Colonic mucosa (tissue), 4 donors: Measurements from ENCODE around the gene HIRA. TPM values are rescaled to one million over a fixed set of nuclear protein-coding genes. Genes with fewer than 3 reads are reported as not detected.

Experiments
- DNase-seq: peaks from one replicate; pipeline ENCODE4 v3.0.0-alpha.2; 2020
- H3K27ac ChIP-seq: fragments of 200-600 bp; one replicate; pipeline ENCODE4 v1.8.0; 2021
- H3K27me3 ChIP-seq: fragments of 200-600 bp; one replicate; pipeline ENCODE4 v1.8.0; 2021
- H3K36me3 ChIP-seq: fragments of 200-600 bp; one replicate; pipeline ENCODE4 v1.8.0; 2021
- H3K4me1 ChIP-seq: fragments of 200-600 bp; one replicate; pipeline ENCODE4 v1.8.0; 2021; ENCODE audit warnings: mild to moderate bottlenecking
- H3K4me3 ChIP-seq: fragments of 200-600 bp; one replicate; pipeline ENCODE4 v1.8.0; 2021
- H3K9ac ChIP-seq, 2 donors: one replicate each; pipeline ENCODE4 v1.7.0; 2013; ENCODE audit warnings: control low read depth in 2 of 2, low read depth in 2 of 2, low read length in 2 of 2
- H3K9me3 ChIP-seq: fragments of 200-600 bp; one replicate; pipeline ENCODE4 v1.8.0; 2021
- intact Hi-C: fragments of 100-400 bp; cut with DNase I; formaldehyde crosslinking; loops from one replicate; pipeline ENCODE4 v1.14.1; 2022
- total RNA-seq, 2 donors: library from RNA; stranded (reverse); fragmentation: NEBNext Ultra II Directional in 1 of 2; extraction: Animal tissue kit (Norgen Biotek cat#: 25700) in 1 of 2; gene quantifications; one replicate each; pipeline ENCODE4 v1.2.1, GENCODE V29; 2021
- TF ChIP-seq, protein P1 (sequence below): fragments of 200-600 bp; IDR thresholded peaks from one replicate; pipeline ENCODE4 v1.8.0; 2022; ENCODE audit warnings: antibody characterized with exemption, mild to moderate bottlenecking
- donor health status: healthy.
- donor health status: DM: no; HTN: no; CAD: no.
- donor health status: DM: no; HTN: no; CAD: no.

Gene HIRA
- total RNA-seq, 2 donors from 2014 or later = 22.3 to 41.5 TPM

DNA sequence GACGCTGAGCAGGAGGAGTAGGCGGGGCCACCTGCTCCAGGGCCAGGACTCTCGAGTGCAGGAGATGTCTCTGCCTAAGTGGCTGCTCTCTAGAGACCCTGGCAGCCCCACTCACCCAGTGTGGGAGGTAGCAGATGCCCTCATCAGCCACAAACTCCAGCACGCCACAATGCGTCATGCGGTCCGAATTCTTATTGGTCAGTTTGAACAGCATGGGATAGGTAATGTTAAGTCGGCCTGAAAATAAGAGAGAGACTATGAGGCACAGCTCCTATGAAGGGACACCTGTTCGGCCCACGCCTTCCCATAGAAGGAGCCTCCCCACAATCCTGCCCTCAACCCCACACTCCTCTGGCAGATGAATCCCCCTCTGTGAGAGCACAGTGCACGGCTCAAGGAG, 40.0 kb upstream of the HIRA start:
- no peak overlapping the region for H3K27ac ChIP-seq
- intact Hi-C loops = loop anchor here (10.0 kb wide), 1 partner anchor 287 kb away; no protein-coding TSS in a partner anchor
- TF ChIP-seq, protein P1, sequence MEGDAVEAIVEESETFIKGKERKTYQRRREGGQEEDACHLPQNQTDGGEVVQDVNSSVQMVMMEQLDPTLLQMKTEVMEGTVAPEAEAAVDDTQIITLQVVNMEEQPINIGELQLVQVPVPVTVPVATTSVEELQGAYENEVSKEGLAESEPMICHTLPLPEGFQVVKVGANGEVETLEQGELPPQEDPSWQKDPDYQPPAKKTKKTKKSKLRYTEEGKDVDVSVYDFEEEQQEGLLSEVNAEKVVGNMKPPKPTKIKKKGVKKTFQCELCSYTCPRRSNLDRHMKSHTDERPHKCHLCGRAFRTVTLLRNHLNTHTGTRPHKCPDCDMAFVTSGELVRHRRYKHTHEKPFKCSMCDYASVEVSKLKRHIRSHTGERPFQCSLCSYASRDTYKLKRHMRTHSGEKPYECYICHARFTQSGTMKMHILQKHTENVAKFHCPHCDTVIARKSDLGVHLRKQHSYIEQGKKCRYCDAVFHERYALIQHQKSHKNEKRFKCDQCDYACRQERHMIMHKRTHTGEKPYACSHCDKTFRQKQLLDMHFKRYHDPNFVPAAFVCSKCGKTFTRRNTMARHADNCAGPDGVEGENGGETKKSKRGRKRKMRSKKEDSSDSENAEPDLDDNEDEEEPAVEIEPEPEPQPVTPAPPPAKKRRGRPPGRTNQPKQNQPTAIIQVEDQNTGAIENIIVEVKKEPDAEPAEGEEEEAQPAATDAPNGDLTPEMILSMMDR = no peak
- peaks cover 16% of the 10 kb centered on the region for H3K36me3 ChIP-seq
- no peak overlapping the region for H3K4me3 ChIP-seq
- no peaks in the 10 kb centered on the region for H3K9me3 ChIP-seq
- no peak for DNase-seq
- H3K9ac ChIP-seq = no peak overlapping the region
- H3K27me3 ChIP-seq = no peaks in the 10 kb centered on the region
- H3K4me1 ChIP-seq = no peaks in the 10 kb centered on the region

DNA sequence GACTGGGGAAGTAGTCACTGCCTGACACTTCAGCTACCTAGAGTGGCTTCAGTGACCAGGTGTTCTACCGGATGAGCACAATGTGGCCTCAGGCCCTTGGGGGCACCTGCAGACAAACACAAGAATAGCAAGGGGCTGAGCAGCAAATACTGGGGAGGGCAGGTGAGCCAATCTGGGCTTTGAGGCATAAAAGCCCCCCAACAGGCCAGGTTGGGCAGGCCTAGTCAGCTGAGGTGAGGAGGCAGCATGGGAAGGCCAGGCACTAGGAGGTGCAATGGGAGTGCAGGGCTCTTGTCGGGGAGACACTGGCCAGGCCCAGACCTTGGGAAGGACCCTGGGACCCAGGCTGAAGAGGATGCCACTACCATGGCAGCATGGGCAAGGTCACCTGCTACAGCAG, 38.5 kb upstream of the HIRA start:
- Histone ChIP-seq H3K4me3 (no peak overlapping the region), H3K9ac (no peak overlapping the region), H3K27me3 (no peaks in the 10 kb centered on the region), H3K9me3 (no peaks in the 10 kb centered on the region), H3K27ac (no peak overlapping the region), H3K4me1 (no peaks in the 10 kb centered on the region), H3K36me3 (peaks cover 29% of the 10 kb centered on the region)
- TF ChIP-seq, protein P1 = no peak
- no peak for DNase-seq
- intact Hi-C loops = loop anchor here (10.0 kb wide), 1 partner anchor 285 kb away; no protein-coding TSS in a partner anchor

DNA sequence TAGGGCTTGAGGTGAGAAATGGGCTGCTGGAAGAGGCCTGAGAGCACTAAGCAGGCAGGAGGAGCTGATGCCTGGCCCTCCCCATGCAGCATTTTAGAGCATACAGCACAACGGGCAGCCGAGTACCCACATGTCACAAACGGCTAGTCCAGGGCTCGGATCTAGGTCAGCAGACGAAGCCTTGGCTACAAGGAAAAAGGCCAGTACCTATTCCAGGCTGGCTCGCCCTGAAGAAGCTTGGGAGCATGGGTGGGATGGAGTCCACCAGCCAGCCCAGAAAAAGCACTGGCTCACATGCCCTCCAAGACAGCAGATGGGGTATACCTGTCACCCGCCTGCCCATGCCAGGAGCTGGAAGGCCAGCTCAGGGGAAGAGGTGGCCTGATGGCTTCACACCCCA, 37.9 kb upstream of the HIRA start:
- DNase-seq = no peak
- intact Hi-C loops = no loop called here
- H3K36me3 ChIP-seq = peaks cover 32% of the 10 kb centered on the region
- no peak overlapping the region for H3K27ac ChIP-seq
- H3K9me3 ChIP-seq = no peaks in the 10 kb centered on the region
- H3K27me3 ChIP-seq = no peaks in the 10 kb centered on the region
- TF ChIP-seq, protein P1 = no peak
- no peak overlapping the region for H3K4me3 ChIP-seq
- no peaks in the 10 kb centered on the region for H3K4me1 ChIP-seq
- H3K9ac ChIP-seq = no peak overlapping the region

DNA sequence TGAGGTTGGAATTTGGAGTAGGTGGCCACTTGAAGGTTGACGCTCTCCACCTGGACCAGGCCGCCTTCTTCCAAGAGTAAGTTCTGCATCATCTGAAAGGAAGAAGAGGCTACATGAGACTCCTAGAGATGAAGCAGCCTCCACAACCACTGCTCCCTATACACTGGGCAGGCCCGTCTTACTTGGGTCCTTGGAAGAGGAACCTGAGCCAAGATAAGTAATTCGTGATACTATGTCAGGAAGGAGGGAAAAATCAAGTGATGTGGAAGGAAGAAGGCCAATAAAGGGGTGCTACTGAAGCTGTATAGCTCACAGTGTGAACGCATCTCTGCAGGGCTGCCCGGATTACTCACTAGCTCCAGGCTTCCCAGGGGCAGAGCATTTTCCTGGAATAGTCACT, 36.4 kb upstream of the HIRA start:
- H3K9ac ChIP-seq = no peak overlapping the region
- no peaks in the 10 kb centered on the region for H3K9me3 ChIP-seq
- H3K36me3 ChIP-seq = peaks cover 32% of the 10 kb centered on the region
- TF ChIP-seq, protein P1 = no peak
- H3K27me3 ChIP-seq = no peaks in the 10 kb centered on the region
- DNase-seq = no peak
- H3K27ac ChIP-seq = no peak overlapping the region
- intact Hi-C loops = no loop called here
- H3K4me3 ChIP-seq = no peak overlapping the region
- H3K4me1 ChIP-seq = no peaks in the 10 kb centered on the region

DNA sequence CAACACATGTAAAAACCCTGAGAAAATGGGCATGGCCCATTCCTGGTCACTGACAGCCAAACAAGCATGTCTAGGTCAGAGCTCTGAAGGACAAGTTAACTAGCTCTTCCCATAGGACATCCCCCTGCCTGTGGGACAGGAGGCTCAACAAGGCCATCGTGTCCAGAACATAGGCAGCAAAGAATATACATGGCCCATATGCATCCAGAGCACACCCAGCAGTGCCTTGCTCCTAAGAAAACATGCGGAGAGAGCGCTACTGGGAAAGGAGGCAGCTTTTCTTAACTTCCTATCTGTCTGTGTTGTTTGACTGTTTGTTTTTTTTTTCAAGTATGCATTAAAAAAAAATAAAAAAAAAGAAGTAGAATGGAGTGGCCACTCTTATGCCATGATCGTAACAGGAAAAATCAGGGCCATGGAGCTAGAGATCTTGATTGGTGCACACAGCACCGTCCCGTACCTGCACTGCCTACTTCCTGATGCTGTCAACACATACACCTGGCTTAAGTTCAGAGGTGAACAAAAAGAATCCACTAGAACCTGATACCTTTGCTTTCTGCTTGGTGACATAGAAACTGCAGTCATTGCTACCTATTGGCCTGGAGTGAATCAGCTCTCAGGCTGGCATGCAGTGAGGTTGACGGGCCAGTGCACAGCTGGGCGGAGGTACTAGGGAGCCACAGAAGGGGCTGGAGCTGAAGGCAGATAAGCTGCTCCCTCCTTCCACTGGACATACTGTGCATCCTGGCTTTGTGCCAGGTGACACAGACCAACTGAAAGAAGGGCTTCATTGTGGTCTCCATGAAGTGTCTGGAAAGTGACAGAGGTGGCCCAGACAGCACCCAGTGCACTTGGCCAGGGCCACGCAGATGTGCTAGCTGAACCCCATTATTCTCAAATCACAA, 35.6 kb upstream of the HIRA start:
- Histone ChIP-seq H3K4me3 (no peak overlapping the region), H3K36me3 (peaks cover 32% of the 10 kb centered on the region), H3K9ac (no peak overlapping the region), H3K27ac (no peak overlapping the region), H3K27me3 (no peaks in the 10 kb centered on the region), H3K9me3 (no peaks in the 10 kb centered on the region), H3K4me1 (no peaks in the 10 kb centered on the region)
- TF ChIP-seq, protein P1 = no peak
- DNase-seq = no peak
- intact Hi-C loops = no loop called here
